Measurements from ENCODE around the gene C11orf42.

DNA sequence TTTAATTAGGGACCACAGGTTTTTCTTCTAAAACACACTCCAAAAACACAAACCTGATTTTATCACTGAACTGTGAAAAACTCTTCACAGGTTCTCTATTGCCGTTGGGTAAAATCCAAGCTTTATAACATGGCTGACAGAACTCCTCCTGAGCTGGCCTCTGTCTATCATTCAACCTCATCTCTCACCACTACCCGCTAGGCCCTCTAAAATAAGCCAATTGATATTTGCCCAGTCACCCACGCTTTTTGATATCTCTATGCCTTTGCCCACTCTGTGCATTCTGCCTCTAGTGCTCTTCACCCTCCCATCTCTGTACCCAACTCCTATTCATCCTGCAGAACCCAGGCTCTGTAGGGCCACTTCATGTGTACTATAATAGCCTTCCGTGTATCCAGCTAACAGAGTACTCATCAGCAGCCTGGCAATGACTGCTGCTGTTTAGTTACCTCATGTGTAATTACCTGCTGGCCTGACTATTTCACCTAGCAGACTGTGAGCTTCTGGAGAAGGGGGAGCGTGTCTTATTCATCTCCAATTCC is 32.5 kb downstream of the C11orf42 start:
- TF ChIP-seq, protein P1, sequence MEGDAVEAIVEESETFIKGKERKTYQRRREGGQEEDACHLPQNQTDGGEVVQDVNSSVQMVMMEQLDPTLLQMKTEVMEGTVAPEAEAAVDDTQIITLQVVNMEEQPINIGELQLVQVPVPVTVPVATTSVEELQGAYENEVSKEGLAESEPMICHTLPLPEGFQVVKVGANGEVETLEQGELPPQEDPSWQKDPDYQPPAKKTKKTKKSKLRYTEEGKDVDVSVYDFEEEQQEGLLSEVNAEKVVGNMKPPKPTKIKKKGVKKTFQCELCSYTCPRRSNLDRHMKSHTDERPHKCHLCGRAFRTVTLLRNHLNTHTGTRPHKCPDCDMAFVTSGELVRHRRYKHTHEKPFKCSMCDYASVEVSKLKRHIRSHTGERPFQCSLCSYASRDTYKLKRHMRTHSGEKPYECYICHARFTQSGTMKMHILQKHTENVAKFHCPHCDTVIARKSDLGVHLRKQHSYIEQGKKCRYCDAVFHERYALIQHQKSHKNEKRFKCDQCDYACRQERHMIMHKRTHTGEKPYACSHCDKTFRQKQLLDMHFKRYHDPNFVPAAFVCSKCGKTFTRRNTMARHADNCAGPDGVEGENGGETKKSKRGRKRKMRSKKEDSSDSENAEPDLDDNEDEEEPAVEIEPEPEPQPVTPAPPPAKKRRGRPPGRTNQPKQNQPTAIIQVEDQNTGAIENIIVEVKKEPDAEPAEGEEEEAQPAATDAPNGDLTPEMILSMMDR (IDR thresholded peaks at IDR 0.05; ENCODE audit: low read depth, low read length) = no peak
- TF ChIP-seq, protein P2, sequence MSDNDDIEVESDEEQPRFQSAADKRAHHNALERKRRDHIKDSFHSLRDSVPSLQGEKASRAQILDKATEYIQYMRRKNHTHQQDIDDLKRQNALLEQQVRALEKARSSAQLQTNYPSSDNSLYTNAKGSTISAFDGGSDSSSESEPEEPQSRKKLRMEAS (IDR thresholded peaks at IDR 0.05; ENCODE audit: low read depth, low read length) = no peak
